GM06990 (cell line): ENCODE measurements around the gene FAM131A.
A peak's percentile ranks its signal among the peaks of the same experiment; 100 is the strongest.

Experiments
- DNase-seq: peaks from one replicate; pipeline ENCODE4 v3.0.0-alpha.2; 2011; ENCODE audit not compliant: insufficient read length; ENCODE audit errors: extremely low read depth
- H3K27me3 ChIP-seq: replicated peaks from 2 replicates; pipeline ENCODE4 v1.6.0; 2011; ENCODE audit warnings: low read length; ENCODE audit not compliant: control insufficient read depth, insufficient read depth
- H3K36me3 ChIP-seq: 2 replicates; pipeline ENCODE4 v1.5.1; 2011; ENCODE audit warnings: low read length; ENCODE audit not compliant: control insufficient read depth, insufficient read depth
- H3K4me3 ChIP-seq: replicated peaks from 2 replicates; pipeline ENCODE4 v1.5.1; 2011; ENCODE audit warnings: low read depth, mild to moderate bottlenecking, control low read depth, low read length
- CTCF ChIP-seq: IDR thresholded peaks from 2 replicates; pipeline ENCODE4 v1.5.1; 2011; ENCODE audit warnings: low read length, control low read depth, mild to moderate bottlenecking, inconsistent platforms; ENCODE audit not compliant: insufficient read depth, poor library complexity, severe bottlenecking

FAM131A gene

GRCh38 chr3:184295771-184296170 is 41.6 kb upstream of the FAM131A start:
- no peaks in the 10 kb centered on the region for H3K36me3 ChIP-seq
- no peak overlapping the region for H3K4me3 ChIP-seq
- DNase-seq, result no peak
- no peak for TF ChIP-seq CTCF
- H3K27me3 ChIP-seq, result no peaks in the 10 kb centered on the region

GRCh38 chr3:184296616-184297015 is 40.8 kb upstream of the FAM131A start:
- TF ChIP-seq CTCF, result no peak
- Histone ChIP-seq H3K4me3 (no peak overlapping the region), H3K27me3 (no peaks in the 10 kb centered on the region), H3K36me3 (peaks cover 4% of the 10 kb centered on the region)
- DNase-seq, result no peak

GRCh38 chr3:184298759-184299487 is 38.5 kb upstream of the FAM131A start, which contains the start of gene PSMD2:
PSMD2 (plus strand) TSS chr3:184299241; CDS start chr3:184299267, 26 bp downstream.
- Histone ChIP-seq H3K27me3 (no peaks in the 10 kb centered on the region), H3K36me3 (peaks cover 15% of the 10 kb centered on the region), H3K4me3 (peak within 1 kb of the TSS; percentile 94)
- TF ChIP-seq CTCF, result no peak
- peak; percentile 97 for DNase-seq

- Histone ChIP-seq H3K4me3 (peak overlapping the region; percentile 94), H3K36me3 (peaks cover 18% of the 10 kb centered on the region), H3K27me3 (no peaks in the 10 kb centered on the region)
- no peak for DNase-seq
- no peak for TF ChIP-seq CTCF
These were observed 37.7 kb upstream of the FAM131A start for GRCh38 chr3:184299488-184300377.

GRCh38 chr3:184300378-184300720 is 37.1 kb upstream of the FAM131A start:
- no peak for DNase-seq
- Histone ChIP-seq H3K4me3 (peak overlapping the region; percentile 94), H3K36me3 (peaks cover 18% of the 10 kb centered on the region), H3K27me3 (no peaks in the 10 kb centered on the region)
- no peak for TF ChIP-seq CTCF
